PC-3 (cell line): ENCODE data around the gene RNF2. TPM values are rescaled to one million over a fixed set of nuclear protein-coding genes. Genes with fewer than 3 reads are reported as not detected.

Experiments used
- ATAC-seq: fragments of 200-7000 bp; cut with Tn5 transposase; 2 replicates; pipeline ENCODE4 v1.9.1; 2020; ENCODE audit warnings: mild to moderate bottlenecking, moderate library complexity
- BruUV-seq: library from RNA; stranded (reverse); fragments of 400-500 nt; replicated peaks from 2 replicates; lab custom pipeline; 2021; lab: Mats Ljungman, UMichigan
- CTCF ChIA-PET: fragments of 300-600 bp; sonication (Branson Sonifier 250); formaldehyde crosslinking; loops from one replicate; lab custom pipeline; 2022; ENCODE audit warnings: antibody characterized with exemption; lab: Charles Lee
- POLR2A ChIA-PET: fragments of 300-600 bp; sonication (Branson Sonifier 250); formaldehyde crosslinking; loops from one replicate; lab custom pipeline; 2022; ENCODE audit warnings: antibody characterized with exemption; ENCODE audit not compliant: unreplicated experiment; lab: Charles Lee
- DNase-seq: peaks from one replicate; pipeline ENCODE4 v3.0.0-alpha.2; 2015
- H2AFZ ChIP-seq: fragments of 300-600 bp; sonication (generic); 2 replicates; pipeline ENCODE4 v1.6.0; 2016; ENCODE audit warnings: antibody characterized with exemption, low read length
- H3F3A ChIP-seq: fragments of 300-600 bp; sonication (generic); one replicate; pipeline ENCODE4 v1.6.0; 2017; ENCODE audit warnings: antibody characterized with exemption, low read length, control low read depth, mild to moderate bottlenecking; ENCODE audit not compliant: unreplicated experiment
- H3K27ac ChIP-seq: fragments of 300-600 bp; sonication (generic); 2 replicates; pipeline ENCODE4 v1.5.1; 2016; ENCODE audit warnings: mild to moderate bottlenecking, low read length
- H3K27me3 ChIP-seq: fragments of 300-600 bp; sonication (generic); 2 replicates; pipeline ENCODE4 v1.6.1; 2016; ENCODE audit warnings: low read length, mixed read lengths
- H3K36me3 ChIP-seq: fragments of 300-600 bp; sonication (generic); 2 replicates; pipeline ENCODE4 v1.6.1; 2016; ENCODE audit warnings: low read depth, mixed run types, low read length, mixed read lengths
- H3K4me1 ChIP-seq: fragments of 300-600 bp; sonication (generic); 2 replicates; pipeline ENCODE4 v1.5.1; 2016; ENCODE audit warnings: low read length; ENCODE audit not compliant: insufficient read depth
- H3K4me2 ChIP-seq: fragments of 300-600 bp; sonication (generic); 2 replicates; pipeline ENCODE4 v1.6.0; 2016; ENCODE audit warnings: low read length
- H3K4me3 ChIP-seq: fragments of 300-600 bp; sonication (generic); 2 replicates; pipeline ENCODE4 v1.5.1; 2016; ENCODE audit warnings: mild to moderate bottlenecking, low read length, mixed read lengths
- H3K79me2 ChIP-seq: fragments of 300-600 bp; sonication (generic); 2 replicates; pipeline ENCODE4 v1.6.1; 2017; ENCODE audit warnings: low read length, mixed read lengths
- H3K9ac ChIP-seq: fragments of 300-600 bp; sonication (generic); 2 replicates; pipeline ENCODE4 v1.6.0; 2016; ENCODE audit warnings: mild to moderate bottlenecking, low read length
- H3K9me2 ChIP-seq: fragments of 300-600 bp; sonication (generic); replicated peaks from 2 replicates; pipeline ENCODE4 v1.6.1; 2016; ENCODE audit warnings: mixed run types, low read length, mixed read lengths
- H3K9me3 ChIP-seq: fragments of 300-600 bp; sonication (generic); 2 replicates; pipeline ENCODE4 v1.6.1; 2016; ENCODE audit warnings: low read length, mixed read lengths
- H4K20me1 ChIP-seq: fragments of 300-600 bp; sonication (generic); 2 replicates; pipeline ENCODE4 v1.6.1; 2016; ENCODE audit warnings: low read length, mixed read lengths
- CTCF ChIP-seq: fragments of 300-600 bp; sonication (generic); conservative IDR thresholded peaks from 2 replicates; pipeline ENCODE4 v1.5.1; 2017; ENCODE audit warnings: antibody characterized with exemption, low read depth, mild to moderate bottlenecking, low read length
- EZH2 ChIP-seq: fragments of 300-600 bp; sonication (generic); IDR thresholded peaks from one replicate; pipeline ENCODE4 v1.6.1; 2017; ENCODE audit warnings: antibody characterized with exemption, mild to moderate bottlenecking, low read length; ENCODE audit not compliant: unreplicated experiment
- EZH2phosphoT487 ChIP-seq: fragments of 300-600 bp; sonication (generic); IDR thresholded peaks from 2 replicates; pipeline ENCODE4 v1.6.1; 2018; ENCODE audit warnings: mild to moderate bottlenecking, antibody characterized with exemption, low read length, borderline replicate concordance
- intact Hi-C: fragments of 100-400 bp; cut with micrococcal nuclease; formaldehyde crosslinking; loops from 2 replicates; pipeline ENCODE4 v1.9.0; 2023
- total RNA-seq: library from RNA; depleted of rRNA; stranded (reverse); fragments of >200 nt; gene quantifications from 2 replicates; pipeline ENCODE4 v1.2.3, GENCODE V29; 2014

Gene RNF2
- total RNA-seq, 1 experiment from 2014 or later: 13.6 TPM

GRCh38 chr1:185044387-185044786, 971 bp upstream of the RNF2 start:
- H3K9me3 ChIP-seq: no peaks in the 10 kb centered on the region
- DNase-seq: no peak
- H2AFZ ChIP-seq: peak overlapping the region; percentile 95; the same call in 1 of the 2 replicates
- TF ChIP-seq CTCF (no peak), EZH2 (no peak), EZH2phosphoT487 (no peak)
- H3K4me1 ChIP-seq: peaks cover 19% of the 10 kb centered on the region
- 0 out of 2 replicates have a peak overlapping the region, but pooled peaks have one; percentile 12 for H3K9ac ChIP-seq
- H3K27ac ChIP-seq: no peak overlapping the region
- H3K79me2 ChIP-seq: peaks cover 37% of the 10 kb centered on the region
- H3F3A ChIP-seq: no peaks in the 10 kb centered on the region
- H3K36me3 ChIP-seq: no peaks in the 10 kb centered on the region
- H4K20me1 ChIP-seq: peaks cover 22% of the 10 kb centered on the region
- H3K27me3 ChIP-seq: no peaks in the 10 kb centered on the region
- BruUV-seq: no TSS peak
- intact Hi-C loops: no loop called here
- peak overlapping the region; percentile 96; the same call in 1 of the 2 replicates for H3K4me2 ChIP-seq
- ChIA-PET CTCF (interaction anchor here (1.3 kb wide), 1 partner anchor 125 kb away, joined by 7 read pairs; no protein-coding TSS in a partner anchor), POLR2A (no interaction called here)
- ATAC-seq: no peak
- no peaks in the 10 kb centered on the region for H3K9me2 ChIP-seq
- no peak overlapping the region for H3K4me3 ChIP-seq

- ATAC-seq: peak; percentile 59
- ChIA-PET CTCF (no interaction called here), POLR2A (no interaction called here)
- no peaks in the 10 kb centered on the region for H3K27me3 ChIP-seq
- no TSS peak for BruUV-seq
- H3K79me2 ChIP-seq: peaks cover 52% of the 10 kb centered on the region
- H3K4me3 ChIP-seq: peak overlapping the region; percentile 97
- H3K9ac ChIP-seq: peak overlapping the region; percentile 84
- peak overlapping the region; percentile 85 for H2AFZ ChIP-seq
- no peaks in the 10 kb centered on the region for H3K9me2 ChIP-seq
- no peaks in the 10 kb centered on the region for H3K36me3 ChIP-seq
- H4K20me1 ChIP-seq: peaks cover 29% of the 10 kb centered on the region
- no peak for TF ChIP-seq EZH2phosphoT487
- TF ChIP-seq CTCF: no peak
- TF ChIP-seq EZH2: no peak
- H3K27ac ChIP-seq: 0 out of 2 replicates have a peak overlapping the region, but pooled peaks have one; percentile 36
- intact Hi-C loops: loop anchor here (5.0 kb wide), 1 partner anchor 111 kb away; the partner anchor contains the start of genes SWT1 and TRMT1L
- peak overlapping the region; percentile 96 for H3K4me2 ChIP-seq
- H3F3A ChIP-seq: no peaks in the 10 kb centered on the region
- no peak for DNase-seq
- peaks cover 19% of the 10 kb centered on the region for H3K4me1 ChIP-seq
- no peaks in the 10 kb centered on the region for H3K9me3 ChIP-seq
Measured at GRCh38 chr1:185045814-185046492, 595 bp downstream of the RNF2 start.

GRCh38 chr1:185046668-185047067, 1.3 kb downstream of the RNF2 start:
- CTCF ChIA-PET: no interaction called here
- BruUV-seq: no TSS peak
- H4K20me1 ChIP-seq: peaks cover 33% of the 10 kb centered on the region

More at GRCh38 chr1:185046668-185047067, 1.3 kb downstream of the RNF2 start:
- POLR2A ChIA-PET: no interaction called here
- TF ChIP-seq EZH2: no peak
- no peak for TF ChIP-seq CTCF
- TF ChIP-seq EZH2phosphoT487: no peak
- Histone ChIP-seq H3K9ac (peak overlapping the region; percentile 84), H3K4me1 (peaks cover 19% of the 10 kb centered on the region), H3K4me3 (peak overlapping the region; percentile 97), H3K9me2 (no peaks in the 10 kb centered on the region), H3K9me3 (no peaks in the 10 kb centered on the region), H3K27ac (no peak overlapping the region), H3K36me3 (no peaks in the 10 kb centered on the region), H3K4me2 (peak overlapping the region; percentile 96), H3F3A (no peaks in the 10 kb centered on the region), H3K79me2 (peaks cover 59% of the 10 kb centered on the region), H3K27me3 (no peaks in the 10 kb centered on the region), H2AFZ (0 out of 2 replicates have a peak overlapping the region, but pooled peaks have one; percentile 37)
- no peak for ATAC-seq
- intact Hi-C loops: loop anchor here (5.0 kb wide), 1 partner anchor 111 kb away; the partner anchor contains the start of genes SWT1 and TRMT1L
- DNase-seq: no peak
